ENCODE results near the gene ALG9. TPM values are rescaled to one million over a fixed set of nuclear protein-coding genes. Genes with fewer than 3 reads are reported as not detected.

The ALG9 gene
- polyA plus RNA-seq, 1 experiment = 23.7 TPM

DNA sequence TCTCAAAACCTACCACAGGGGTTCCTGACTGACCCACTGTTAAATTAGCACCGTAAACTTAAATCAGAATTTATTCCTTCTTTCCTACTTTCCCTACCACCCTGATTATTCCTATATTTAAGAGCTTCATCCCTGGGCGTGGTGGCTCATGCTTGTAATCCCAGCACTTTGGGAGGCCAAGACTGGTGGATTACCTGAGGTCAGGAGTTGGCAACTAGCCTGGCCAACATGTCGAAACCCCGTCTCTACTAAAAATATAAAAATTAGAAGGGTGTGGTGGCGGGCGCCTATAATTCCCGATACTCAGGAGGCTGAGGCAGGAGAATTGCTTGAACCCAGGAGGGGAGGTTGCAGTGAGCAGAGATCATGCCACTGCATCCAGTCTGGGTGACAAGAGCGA lies 20.3 kb downstream of the ALG9 start:
- DNase-seq (ENCODE audit: low read depth) = no peak
- TF ChIP-seq, protein P1, sequence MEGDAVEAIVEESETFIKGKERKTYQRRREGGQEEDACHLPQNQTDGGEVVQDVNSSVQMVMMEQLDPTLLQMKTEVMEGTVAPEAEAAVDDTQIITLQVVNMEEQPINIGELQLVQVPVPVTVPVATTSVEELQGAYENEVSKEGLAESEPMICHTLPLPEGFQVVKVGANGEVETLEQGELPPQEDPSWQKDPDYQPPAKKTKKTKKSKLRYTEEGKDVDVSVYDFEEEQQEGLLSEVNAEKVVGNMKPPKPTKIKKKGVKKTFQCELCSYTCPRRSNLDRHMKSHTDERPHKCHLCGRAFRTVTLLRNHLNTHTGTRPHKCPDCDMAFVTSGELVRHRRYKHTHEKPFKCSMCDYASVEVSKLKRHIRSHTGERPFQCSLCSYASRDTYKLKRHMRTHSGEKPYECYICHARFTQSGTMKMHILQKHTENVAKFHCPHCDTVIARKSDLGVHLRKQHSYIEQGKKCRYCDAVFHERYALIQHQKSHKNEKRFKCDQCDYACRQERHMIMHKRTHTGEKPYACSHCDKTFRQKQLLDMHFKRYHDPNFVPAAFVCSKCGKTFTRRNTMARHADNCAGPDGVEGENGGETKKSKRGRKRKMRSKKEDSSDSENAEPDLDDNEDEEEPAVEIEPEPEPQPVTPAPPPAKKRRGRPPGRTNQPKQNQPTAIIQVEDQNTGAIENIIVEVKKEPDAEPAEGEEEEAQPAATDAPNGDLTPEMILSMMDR (IDR thresholded peaks at IDR 0.05; ENCODE audit: insufficient read depth, low read depth, low read length) = no peak
- CTCF ChIA-PET = interaction anchor here (1.1 to 2.1 kb wide), 5 partner anchors 9 to 398 kb away, joined by 3 to 7 read pairs (median 4); partner anchors contain the start of gene ALG9
- Histone ChIP-seq H3K4me3 (ENCODE audit: low read depth, low read length) (no peak overlapping the region), H3K36me3 (ENCODE audit: control insufficient read depth, insufficient read depth, low read length) (peaks cover 4% of the 10 kb centered on the region), H3K27me3 (ENCODE audit: control insufficient read depth, insufficient read depth, low read length) (no peaks in the 10 kb centered on the region)
- POLR2A ChIA-PET = no interaction called here

- H3K27me3 ChIP-seq (ENCODE audit: control insufficient read depth, insufficient read depth, low read length) = no peaks in the 10 kb centered on the region
- DNase-seq (ENCODE audit: low read depth) = no peak
- ChIA-PET CTCF (interaction anchor here (1.2 to 1.7 kb wide), 4 partner anchors 8 to 283 kb away, joined by 3 to 5 read pairs (median 4); no protein-coding TSS in a partner anchor), POLR2A (no interaction called here)
- H3K4me3 ChIP-seq (ENCODE audit: low read depth, low read length) = no peak overlapping the region
- H3K36me3 ChIP-seq (ENCODE audit: control insufficient read depth, insufficient read depth, low read length) = peaks cover 3% of the 10 kb centered on the region
- TF ChIP-seq, protein P1 (IDR thresholded peaks at IDR 0.05; ENCODE audit: insufficient read depth, low read depth, low read length) = no peak
These were observed 21.8 kb downstream of the ALG9 start for GRCh38 chr11:111849631-111850030.

GRCh38 chr11:111846636-111847035 lies 24.7 kb downstream of the ALG9 start:
- POLR2A ChIA-PET = interaction anchor here (0.7 kb wide), 1 partner anchor 11 kb away, joined by 5 read pairs; no protein-coding TSS in a partner anchor
- Histone ChIP-seq H3K36me3 (ENCODE audit: control insufficient read depth, insufficient read depth, low read length) (peaks cover 3% of the 10 kb centered on the region), H3K27me3 (ENCODE audit: control insufficient read depth, insufficient read depth, low read length) (no peaks in the 10 kb centered on the region), H3K4me3 (ENCODE audit: low read depth, low read length) (no peak overlapping the region)
- TF ChIP-seq, protein P1 (IDR thresholded peaks at IDR 0.05; ENCODE audit: insufficient read depth, low read depth, low read length) = no peak
- no peak for DNase-seq (ENCODE audit: low read depth)
- CTCF ChIA-PET = interaction anchor here (0.6 to 2.1 kb wide), 12 partner anchors 13 to 392 kb away, joined by 3 to 7 read pairs (median 4); partner anchors contain the start of gene ALG9

- ChIA-PET CTCF (interaction anchor here (0.8 to 2.1 kb wide), 11 partner anchors 11 to 391 kb away, joined by 3 to 7 read pairs (median 4); partner anchors contain the start of gene ALG9), POLR2A (interaction anchor here (0.7 kb wide), 2 partner anchors 11 to 32 kb away, joined by 3 to 5 read pairs; no protein-coding TSS in a partner anchor)
- DNase-seq (ENCODE audit: low read depth) = no peak
- peaks cover 3% of the 10 kb centered on the region for H3K36me3 ChIP-seq (ENCODE audit: control insufficient read depth, insufficient read depth, low read length)
- no peaks in the 10 kb centered on the region for H3K27me3 ChIP-seq (ENCODE audit: control insufficient read depth, insufficient read depth, low read length)
- TF ChIP-seq, protein P1 (IDR thresholded peaks at IDR 0.05; ENCODE audit: insufficient read depth, low read depth, low read length) = no peak
- no peak overlapping the region for H3K4me3 ChIP-seq (ENCODE audit: low read depth, low read length)
These were observed 25.3 kb downstream of the ALG9 start for GRCh38 chr11:111846063-111846462.

GRCh38 chr11:111845276-111846028 lies 25.9 kb downstream of the ALG9 start:
- H3K4me3 ChIP-seq (ENCODE audit: low read depth, low read length) = no peak overlapping the region
- CTCF ChIA-PET = interaction anchor here (0.7 to 2.1 kb wide), 9 partner anchors 11 to 391 kb away, joined by 3 to 7 read pairs (median 3); no protein-coding TSS in a partner anchor
- no peaks in the 10 kb centered on the region; the same call in 1 of the 2 replicates for H3K36me3 ChIP-seq (ENCODE audit: control insufficient read depth, insufficient read depth, low read length)
- H3K27me3 ChIP-seq (ENCODE audit: control insufficient read depth, insufficient read depth, low read length) = no peaks in the 10 kb centered on the region
- TF ChIP-seq, protein P1 (IDR thresholded peaks at IDR 0.05; ENCODE audit: insufficient read depth, low read depth, low read length) = no peak
- POLR2A ChIA-PET = interaction anchor here (0.7 kb wide), 2 partner anchors 12 to 33 kb away, joined by 3 to 5 read pairs; no protein-coding TSS in a partner anchor
- DNase-seq (ENCODE audit: low read depth) = no peak

Data from BJ (cell line).